Retinal pigment epithelial cell (primary cell): Measurements from ENCODE around the gene PRKAB1.

Experiments used
- DNase-seq: peaks from one replicate; pipeline ENCODE4 v3.0.0-alpha.2; 2010; ENCODE audit warnings: low read depth
- H3K4me3 ChIP-seq: 2 replicates; pipeline ENCODE4 v1.5.1; 2011; ENCODE audit warnings: mild to moderate bottlenecking, low read length, control low read depth, moderate library complexity
- TF ChIP-seq, protein P1 (sequence below): conservative IDR thresholded peaks from 2 replicates; pipeline ENCODE4 v1.5.1; 2011; ENCODE audit warnings: low read depth, low read length, control low read depth, inconsistent platforms

PRKAB1 gene

DNA sequence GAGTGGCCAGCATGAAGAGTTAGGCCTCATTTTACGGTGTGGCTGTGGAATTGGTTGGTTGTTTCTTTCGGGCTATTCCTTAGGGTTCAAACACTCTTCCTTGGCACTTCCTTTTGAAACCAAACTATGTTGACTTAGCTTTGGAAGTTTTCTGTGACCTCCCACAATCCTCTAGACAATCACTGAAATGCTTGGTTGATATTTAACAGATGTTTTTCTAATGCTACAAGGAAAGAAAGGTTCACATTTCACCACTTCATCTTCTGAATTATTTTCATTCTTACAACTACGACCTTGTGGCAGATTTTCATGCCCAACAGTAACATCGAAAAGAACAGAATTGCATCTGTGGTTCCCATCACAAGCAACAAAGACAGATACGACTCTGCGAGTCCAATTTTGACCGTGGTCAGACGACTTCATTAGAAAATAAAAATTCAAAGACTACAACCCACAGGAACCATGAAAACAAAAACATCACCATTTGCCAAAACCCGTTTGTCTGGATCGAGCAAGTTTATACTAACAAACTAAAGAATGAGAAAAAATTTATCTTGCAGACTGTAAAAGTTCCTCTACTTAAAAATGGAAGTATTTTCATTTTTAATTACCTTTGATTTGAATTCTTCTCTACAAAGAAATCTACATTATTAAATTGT, 16.9 kb downstream of the PRKAB1 start:
- H3K4me3 ChIP-seq = no peak overlapping the region
- TF ChIP-seq, protein P1, sequence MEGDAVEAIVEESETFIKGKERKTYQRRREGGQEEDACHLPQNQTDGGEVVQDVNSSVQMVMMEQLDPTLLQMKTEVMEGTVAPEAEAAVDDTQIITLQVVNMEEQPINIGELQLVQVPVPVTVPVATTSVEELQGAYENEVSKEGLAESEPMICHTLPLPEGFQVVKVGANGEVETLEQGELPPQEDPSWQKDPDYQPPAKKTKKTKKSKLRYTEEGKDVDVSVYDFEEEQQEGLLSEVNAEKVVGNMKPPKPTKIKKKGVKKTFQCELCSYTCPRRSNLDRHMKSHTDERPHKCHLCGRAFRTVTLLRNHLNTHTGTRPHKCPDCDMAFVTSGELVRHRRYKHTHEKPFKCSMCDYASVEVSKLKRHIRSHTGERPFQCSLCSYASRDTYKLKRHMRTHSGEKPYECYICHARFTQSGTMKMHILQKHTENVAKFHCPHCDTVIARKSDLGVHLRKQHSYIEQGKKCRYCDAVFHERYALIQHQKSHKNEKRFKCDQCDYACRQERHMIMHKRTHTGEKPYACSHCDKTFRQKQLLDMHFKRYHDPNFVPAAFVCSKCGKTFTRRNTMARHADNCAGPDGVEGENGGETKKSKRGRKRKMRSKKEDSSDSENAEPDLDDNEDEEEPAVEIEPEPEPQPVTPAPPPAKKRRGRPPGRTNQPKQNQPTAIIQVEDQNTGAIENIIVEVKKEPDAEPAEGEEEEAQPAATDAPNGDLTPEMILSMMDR = no peak
- DNase-seq = no peak

DNA sequence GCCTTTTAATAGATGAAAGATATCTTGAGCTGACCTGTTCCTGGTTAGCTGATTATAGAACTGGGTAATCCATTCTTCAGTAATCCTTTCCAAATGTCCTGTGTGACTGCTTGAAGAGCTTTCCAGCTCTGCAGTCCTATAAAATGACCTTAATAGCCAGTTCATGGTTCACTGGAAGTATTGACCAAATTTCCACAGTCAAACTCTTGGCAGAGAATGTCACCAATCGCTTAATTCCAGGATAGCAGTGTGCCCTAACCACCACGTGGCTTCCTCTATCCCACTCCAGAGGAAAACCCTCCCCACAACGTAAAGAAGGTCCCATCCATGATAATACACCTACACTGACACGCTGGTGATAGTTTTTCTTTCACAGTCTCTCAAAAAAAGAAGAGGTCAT, 17.4 kb downstream of the PRKAB1 start:
- no peak for DNase-seq
- TF ChIP-seq, protein P1 = no peak
- H3K4me3 ChIP-seq = no peak overlapping the region

DNA sequence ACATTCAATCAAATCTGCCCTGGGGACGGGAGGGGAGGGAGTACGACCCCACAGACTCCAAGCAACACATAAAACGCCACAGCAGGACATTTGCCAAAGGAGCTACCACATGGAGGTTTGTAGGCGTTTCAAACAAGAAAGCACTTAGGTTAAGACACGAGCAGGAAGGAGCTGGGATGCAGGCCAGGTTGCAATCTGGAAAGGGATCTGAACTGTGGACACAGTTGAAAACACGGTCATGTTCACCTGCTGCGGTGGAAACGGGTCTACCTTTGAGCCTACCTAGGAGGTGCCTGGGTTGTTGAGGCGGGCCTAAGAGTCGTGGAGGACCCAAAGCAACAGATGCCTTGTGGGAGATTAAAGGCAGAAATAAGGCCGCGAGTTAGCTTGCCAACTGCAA, 18.4 kb downstream of the PRKAB1 start:
- no peak overlapping the region for H3K4me3 ChIP-seq
- no peak for DNase-seq
- TF ChIP-seq, protein P1 = no peak

DNA sequence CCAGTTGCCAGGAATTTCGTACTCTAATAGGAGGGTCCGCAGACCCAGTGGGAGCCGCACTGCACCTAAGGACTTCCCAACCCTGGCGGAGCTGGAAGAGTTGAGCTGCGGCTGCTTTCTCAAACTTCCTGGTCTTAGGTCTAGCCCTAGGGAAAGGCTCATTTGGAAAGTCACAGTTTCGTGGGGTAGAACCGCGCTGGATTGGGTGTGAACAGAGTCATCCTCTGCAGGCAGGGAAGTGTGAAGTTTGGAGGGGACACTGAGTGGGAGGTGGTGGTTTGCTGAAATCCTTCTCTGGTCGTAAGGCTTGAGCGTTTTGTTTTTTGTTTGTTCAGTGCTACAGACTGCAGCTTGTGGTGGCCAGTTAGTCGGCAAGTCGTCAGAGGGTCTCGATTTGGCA, 18.8 kb downstream of the PRKAB1 start:
- no peak for DNase-seq
- TF ChIP-seq, protein P1 = no peak
- H3K4me3 ChIP-seq = no peak overlapping the region

DNA sequence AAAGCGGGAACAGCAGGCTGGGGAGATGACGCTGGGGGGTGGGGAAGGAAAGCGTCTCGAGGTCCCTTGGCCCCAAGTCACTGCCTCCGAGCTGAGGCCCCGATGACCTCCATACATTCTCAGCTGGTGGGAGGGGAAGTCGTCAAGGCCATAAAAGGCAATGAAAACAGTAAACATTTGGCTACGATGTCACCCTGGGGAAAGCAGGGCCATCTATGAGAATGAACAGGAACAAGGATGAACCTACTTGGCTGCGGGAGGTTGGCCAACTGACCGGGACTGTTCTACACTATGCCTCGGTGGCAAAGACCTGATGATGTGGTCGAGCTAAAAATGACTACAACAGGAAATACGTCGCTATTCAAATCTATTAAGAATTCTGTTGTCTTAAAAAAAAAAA, 19.5 kb downstream of the PRKAB1 start:
- TF ChIP-seq, protein P1 = no peak
- no peak overlapping the region for H3K4me3 ChIP-seq
- no peak for DNase-seq

DNA sequence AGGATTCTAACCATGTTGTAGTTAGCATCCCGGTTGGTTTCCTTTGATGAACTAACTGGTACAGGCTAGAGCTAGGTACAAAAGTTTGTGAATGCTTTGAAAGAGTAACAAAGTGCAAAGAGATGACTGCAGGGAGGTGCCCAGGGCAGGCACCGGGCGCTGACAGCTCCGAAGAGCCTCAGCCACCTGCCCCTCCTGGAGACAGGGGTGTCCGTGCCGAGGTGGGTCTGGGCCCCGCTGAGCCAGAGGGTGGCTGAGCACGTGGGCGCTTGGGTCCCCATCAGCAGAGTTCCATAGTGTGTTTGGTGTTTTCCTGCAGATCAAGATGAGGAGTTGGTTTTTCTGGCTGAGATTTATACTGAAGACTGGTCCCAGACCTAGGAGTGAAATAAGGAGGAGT, 19.9 kb downstream of the PRKAB1 start:
- TF ChIP-seq, protein P1 = no peak
- no peak overlapping the region for H3K4me3 ChIP-seq
- DNase-seq = no peak

DNA sequence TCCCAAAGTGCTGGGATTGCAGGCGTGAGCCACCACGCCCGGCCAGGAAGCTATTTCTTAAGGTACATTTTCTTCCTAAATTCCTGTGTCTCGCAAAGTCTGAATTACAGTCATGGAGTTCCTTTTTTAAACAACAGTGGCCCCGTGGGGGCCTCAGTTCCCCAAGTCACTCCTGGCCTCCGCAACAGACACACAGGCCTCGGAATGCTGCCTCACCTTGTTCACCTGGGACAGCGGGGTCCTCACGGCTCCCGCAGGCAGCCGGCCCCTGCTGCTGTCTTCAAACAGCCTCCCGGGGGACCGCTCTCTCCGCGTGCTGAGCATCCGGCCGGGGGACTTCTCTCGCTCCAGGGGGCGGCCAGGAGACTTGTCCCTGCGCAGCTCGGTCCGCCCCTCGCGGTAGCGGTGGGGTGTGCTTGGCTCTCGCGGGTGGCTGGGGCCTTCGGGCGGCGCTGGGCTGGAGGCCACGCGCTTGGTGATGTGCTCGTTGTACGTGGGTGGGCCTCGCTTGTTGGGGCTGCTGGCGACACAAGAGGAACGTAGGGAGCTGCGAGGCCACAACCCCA, 22.1 kb downstream of the PRKAB1 start:
- TF ChIP-seq, protein P1 = no peak
- no peak for DNase-seq
- H3K4me3 ChIP-seq = no peak overlapping the region
